ENCODE measurements around the gene CHST6. TPM values are rescaled to one million over a fixed set of nuclear protein-coding genes. Genes with fewer than 3 reads are reported as not detected.

The CHST6 gene
- total and polyA plus RNA-seq, 10 of the 15 experiments (the other 5 are each of a cell fraction or from before 2014, with no cell fraction given) = 0.14 to 2.5 (median 0.51) TPM

DNA sequence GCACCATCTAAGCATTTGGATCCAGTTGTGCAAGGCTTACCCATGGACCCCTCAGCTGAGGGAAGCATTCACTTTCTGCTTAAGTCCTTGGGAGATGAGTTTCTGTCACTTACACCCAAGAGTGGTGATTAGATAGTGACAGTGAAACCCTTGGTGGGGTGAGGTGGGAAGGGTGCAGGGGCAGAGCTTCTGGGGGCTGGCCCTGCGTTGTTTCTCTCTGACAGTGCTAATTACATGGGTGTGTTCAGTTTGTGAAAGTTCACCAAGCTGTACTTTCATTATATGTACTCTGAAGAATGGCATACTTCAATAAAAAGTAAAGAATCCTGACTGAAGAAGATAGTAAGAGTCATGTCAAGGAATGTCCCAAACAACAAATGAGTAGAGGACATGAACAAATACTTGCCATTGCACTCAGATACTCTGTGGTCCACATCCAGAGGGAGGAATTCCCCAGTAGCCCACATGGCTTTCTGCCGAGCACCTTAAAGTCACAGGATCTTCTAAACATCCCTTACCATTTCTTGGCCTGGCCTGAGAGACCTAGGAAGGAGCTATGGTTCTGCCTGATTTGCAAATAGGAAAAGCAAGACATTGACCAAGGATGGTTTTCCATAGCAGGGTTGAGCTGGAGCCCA lies 8.4 kb downstream of the CHST6 start (continued):
- TF ChIP-seq TCF7 (IDR thresholded peaks at IDR 0.05; ENCODE audit: borderline replicate concordance) (no peak), NFIC (IDR thresholded peaks at IDR 0.05; ENCODE audit: low read depth, low read length) (peak; percentile 28; the same call in 1 of the 2 replicates), BACH1 (IDR thresholded peaks at IDR 0.05; ENCODE audit: borderline replicate concordance) (0 out of 2 replicates have a peak, but pooled peaks have one; percentile 8), ZBED1 (IDR thresholded peaks at IDR 0.05; ENCODE audit: borderline replicate concordance) (no peak), ASH2L (IDR thresholded peaks at IDR 0.05; ENCODE audit: borderline replicate concordance, low read depth) (no peak), CHD4 (IDR thresholded peaks at IDR 0.05) (no peak), ZNF274 (IDR thresholded peaks at IDR 0.05; ENCODE audit: insufficient read depth, insufficient read length) (no peak), BRCA1 (IDR thresholded peaks at IDR 0.05; ENCODE audit: low read depth, low read length) (no peak), NFYB (IDR thresholded peaks at IDR 0.05; ENCODE audit: insufficient read depth, low read depth, low read length) (no peak), MYB (IDR thresholded peaks at IDR 0.05; ENCODE audit: borderline replicate concordance, low read depth, low read length) (no peak), IKZF1 (conservative IDR thresholded peaks at IDR 0.05) (no peak), EP300 (IDR thresholded peaks at IDR 0.05; ENCODE audit: borderline replicate concordance in 1 of 2, control insufficient read depth in 1 of 2, low read depth in 2 of 2, low read length in 2 of 2) (no peak), RUNX3 (IDR thresholded peaks at IDR 0.05; ENCODE audit: low read length) (no peak), TAF1 (IDR thresholded peaks at IDR 0.05; ENCODE audit: borderline replicate concordance, low read depth, low read length) (no peak), E2F4 (IDR thresholded peaks at IDR 0.05; ENCODE audit: low read depth, low read length) (no peak), FOS (IDR thresholded peaks at IDR 0.05; ENCODE audit: borderline replicate concordance, extremely low read depth, insufficient read length) (no peak), ATF7 (IDR thresholded peaks at IDR 0.05; ENCODE audit: low read depth) (0 out of 2 replicates have a peak, but pooled peaks have one; percentile 14), NFXL1 (IDR thresholded peaks at IDR 0.05; ENCODE audit: borderline replicate concordance) (no peak), BHLHE40 (IDR thresholded peaks at IDR 0.05; ENCODE audit: borderline replicate concordance in 1 of 2, low read depth in 2 of 2, low read length in 1 of 2) (peak in 1 of 2 experiments; percentile 44; a peak in 1 of 4 replicates), SREBF1 (IDR thresholded peaks at IDR 0.05; ENCODE audit: low read length) (no peak)
- TF ChIP-seq, protein P1, sequence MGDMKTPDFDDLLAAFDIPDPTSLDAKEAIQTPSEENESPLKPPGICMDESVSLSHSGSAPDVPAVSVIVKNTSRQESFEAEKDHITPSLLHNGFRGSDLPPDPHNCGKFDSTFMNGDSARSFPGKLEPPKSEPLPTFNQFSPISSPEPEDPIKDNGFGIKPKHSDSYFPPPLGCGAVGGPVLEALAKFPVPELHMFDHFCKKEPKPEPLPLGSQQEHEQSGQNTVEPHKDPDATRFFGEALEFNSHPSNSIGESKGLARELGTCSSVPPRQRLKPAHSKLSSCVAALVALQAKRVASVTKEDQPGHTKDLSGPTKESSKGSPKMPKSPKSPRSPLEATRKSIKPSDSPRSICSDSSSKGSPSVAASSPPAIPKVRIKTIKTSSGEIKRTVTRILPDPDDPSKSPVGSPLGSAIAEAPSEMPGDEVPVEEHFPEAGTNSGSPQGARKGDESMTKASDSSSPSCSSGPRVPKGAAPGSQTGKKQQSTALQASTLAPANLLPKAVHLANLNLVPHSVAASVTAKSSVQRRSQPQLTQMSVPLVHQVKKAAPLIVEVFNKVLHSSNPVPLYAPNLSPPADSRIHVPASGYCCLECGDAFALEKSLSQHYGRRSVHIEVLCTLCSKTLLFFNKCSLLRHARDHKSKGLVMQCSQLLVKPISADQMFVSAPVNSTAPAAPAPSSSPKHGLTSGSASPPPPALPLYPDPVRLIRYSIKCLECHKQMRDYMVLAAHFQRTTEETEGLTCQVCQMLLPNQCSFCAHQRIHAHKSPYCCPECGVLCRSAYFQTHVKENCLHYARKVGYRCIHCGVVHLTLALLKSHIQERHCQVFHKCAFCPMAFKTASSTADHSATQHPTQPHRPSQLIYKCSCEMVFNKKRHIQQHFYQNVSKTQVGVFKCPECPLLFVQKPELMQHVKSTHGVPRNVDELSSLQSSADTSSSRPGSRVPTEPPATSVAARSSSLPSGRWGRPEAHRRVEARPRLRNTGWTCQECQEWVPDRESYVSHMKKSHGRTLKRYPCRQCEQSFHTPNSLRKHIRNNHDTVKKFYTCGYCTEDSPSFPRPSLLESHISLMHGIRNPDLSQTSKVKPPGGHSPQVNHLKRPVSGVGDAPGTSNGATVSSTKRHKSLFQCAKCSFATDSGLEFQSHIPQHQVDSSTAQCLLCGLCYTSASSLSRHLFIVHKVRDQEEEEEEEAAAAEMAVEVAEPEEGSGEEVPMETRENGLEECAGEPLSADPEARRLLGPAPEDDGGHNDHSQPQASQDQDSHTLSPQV (IDR thresholded peaks at IDR 0.05) = no peak
- TF ChIP-seq, protein P2, sequence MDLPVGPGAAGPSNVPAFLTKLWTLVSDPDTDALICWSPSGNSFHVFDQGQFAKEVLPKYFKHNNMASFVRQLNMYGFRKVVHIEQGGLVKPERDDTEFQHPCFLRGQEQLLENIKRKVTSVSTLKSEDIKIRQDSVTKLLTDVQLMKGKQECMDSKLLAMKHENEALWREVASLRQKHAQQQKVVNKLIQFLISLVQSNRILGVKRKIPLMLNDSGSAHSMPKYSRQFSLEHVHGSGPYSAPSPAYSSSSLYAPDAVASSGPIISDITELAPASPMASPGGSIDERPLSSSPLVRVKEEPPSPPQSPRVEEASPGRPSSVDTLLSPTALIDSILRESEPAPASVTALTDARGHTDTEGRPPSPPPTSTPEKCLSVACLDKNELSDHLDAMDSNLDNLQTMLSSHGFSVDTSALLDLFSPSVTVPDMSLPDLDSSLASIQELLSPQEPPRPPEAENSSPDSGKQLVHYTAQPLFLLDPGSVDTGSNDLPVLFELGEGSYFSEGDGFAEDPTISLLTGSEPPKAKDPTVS (IDR thresholded peaks at IDR 0.05; ENCODE audit: low read depth, low read length) = no peak

Measured in GM12878 (cell line).